ENCODE data around the gene WFDC1.

DNA sequence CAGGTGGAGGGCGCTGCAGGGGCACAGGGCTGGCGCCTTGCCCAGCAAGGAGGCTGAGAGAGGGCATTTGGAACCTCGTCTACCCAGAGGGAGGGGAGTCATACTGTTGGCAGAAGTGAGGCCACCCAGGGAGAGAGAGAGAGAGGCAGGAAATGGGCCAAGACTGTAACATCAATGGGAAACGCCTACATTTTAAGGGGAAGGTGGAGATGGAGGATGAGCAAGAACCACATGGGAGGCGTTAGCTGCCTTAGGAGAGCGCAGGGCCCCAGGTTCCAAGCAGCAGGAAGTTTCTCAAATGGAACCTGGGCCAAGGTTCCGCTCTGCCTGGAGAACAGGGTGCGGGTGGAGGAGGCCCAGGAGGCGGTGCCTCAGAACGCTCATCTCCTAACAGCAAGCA, 2.7 kb upstream of the WFDC1 start:
- TF ChIP-seq POLR2A (IDR thresholded peaks at IDR 0.05; ENCODE audit: low read depth, low read length) (no peak), CTCF (IDR thresholded peaks at IDR 0.05; ENCODE audit: extremely low read depth in 1 of 2, insufficient read depth in 1 of 2, low read depth in 1 of 2, low read length in 2 of 2) (no peak), POLR2AphosphoS5 (IDR thresholded peaks at IDR 0.05; ENCODE audit: insufficient read depth, low read depth, low read length) (no peak), JUN (IDR thresholded peaks at IDR 0.05; ENCODE audit: borderline replicate concordance, insufficient read depth, insufficient read length, low read depth) (no peak), GATA2 (IDR thresholded peaks at IDR 0.05; ENCODE audit: insufficient read depth, insufficient read length, low read depth, low read length) (no peak), EZH2 (IDR thresholded peaks at IDR 0.05; ENCODE audit: borderline replicate concordance, low read depth, low read length, severe bottlenecking) (no peak), MYC (IDR thresholded peaks at IDR 0.05; ENCODE audit: low read depth, low read length) (no peak), FOS (IDR thresholded peaks at IDR 0.05; ENCODE audit: borderline replicate concordance, insufficient read depth, low read length) (no peak)
- TF ChIP-seq, protein P1, sequence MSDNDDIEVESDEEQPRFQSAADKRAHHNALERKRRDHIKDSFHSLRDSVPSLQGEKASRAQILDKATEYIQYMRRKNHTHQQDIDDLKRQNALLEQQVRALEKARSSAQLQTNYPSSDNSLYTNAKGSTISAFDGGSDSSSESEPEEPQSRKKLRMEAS (IDR thresholded peaks at IDR 0.05; ENCODE audit: insufficient read depth, insufficient read length) = no peak
